ENCODE measurements around the gene CYFIP1.
"Not testable (repeated sequence)": the region's sequence is repeated elsewhere in the genome, so short reads cannot be mapped to it uniquely, and the experiment has no call there.

CYFIP1 gene

DNA sequence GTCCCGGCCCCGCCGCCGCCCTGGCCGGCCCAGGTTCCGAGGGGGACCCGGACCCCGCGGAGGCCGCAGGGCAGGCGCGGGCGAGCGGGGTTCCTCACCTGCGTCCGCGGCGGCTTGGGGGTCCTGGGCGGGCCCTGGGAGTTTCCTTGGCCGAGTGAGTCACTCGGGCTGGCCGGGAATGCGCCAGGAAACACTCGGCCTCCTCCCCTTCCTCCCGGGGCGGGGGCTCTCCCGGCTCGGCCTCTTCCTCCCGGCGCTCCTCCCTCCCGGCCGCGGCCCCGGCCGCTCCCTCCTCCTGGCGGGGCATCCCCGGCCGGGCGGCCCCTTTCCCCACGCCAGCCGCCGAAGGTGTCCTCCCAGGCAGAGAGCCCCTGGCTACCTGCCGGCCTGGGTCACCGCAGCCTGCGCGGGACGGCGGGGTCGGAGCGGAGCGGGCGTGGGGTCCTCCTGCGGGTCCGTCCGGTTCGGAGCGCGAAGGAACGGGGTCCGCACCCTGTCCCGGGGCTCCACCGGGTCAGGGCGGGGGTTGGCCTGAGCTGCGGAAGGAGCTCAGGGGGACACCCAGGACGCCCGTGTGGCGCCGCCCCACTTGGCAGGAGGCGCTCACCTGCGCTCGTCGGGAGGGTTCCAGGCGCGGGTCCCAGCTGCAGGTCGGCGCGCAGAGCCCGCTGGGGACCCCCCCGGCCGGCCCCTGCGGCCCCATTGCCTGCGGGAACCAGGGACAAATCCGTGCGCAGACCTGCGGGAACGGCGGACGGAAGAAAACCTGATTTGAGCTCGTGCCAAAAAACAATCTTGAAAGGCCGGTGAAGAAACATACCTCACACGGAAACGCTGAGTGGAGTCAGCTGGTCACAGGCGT is at the start of gene CYFIP1:
TSS of gene CYFIP1 (minus strand) at position 180 of the 862 bp plus-strand sequence. CDS start 33,083 bp downstream, outside the sequence.
- DNase-seq: peak in 1 of 6 experiments; percentile 1

DNA sequence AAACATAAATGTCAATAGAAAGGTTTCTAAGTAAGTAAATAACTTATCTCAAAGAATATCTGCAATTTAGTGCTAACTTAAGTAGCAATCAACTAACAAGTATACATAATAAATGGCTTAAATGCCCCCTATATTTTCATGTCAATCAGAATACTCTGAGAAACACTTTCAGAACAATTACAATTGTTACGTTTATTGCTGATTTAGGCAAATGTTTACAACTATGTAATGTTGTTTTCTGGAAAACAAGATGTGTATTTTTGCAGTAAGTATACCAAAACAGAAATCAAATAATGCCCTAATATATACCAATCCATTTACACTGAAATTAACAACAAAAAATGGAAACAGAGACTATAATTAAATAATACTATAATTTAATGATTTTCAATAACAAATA is 46.0 kb upstream of the CYFIP1 start:
- DNase-seq: no peak

DNA sequence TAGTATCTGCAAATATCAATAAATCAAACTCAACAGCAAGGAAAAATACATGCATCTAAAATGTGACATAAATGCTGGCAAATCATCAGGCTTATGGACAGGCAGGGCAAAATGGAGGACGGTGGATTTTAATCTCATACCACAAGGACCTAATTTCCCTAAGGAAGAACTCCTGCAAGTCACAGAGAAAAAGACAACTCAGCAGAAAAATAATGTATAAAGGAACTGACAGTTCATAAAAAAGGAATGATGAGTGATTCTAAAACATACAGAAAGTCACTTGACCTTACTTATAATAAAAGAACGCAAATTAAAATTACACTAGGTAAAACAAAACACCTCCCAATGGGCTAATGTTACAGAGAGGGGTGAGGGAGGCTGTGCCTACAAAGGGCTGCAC is 42.0 kb upstream of the CYFIP1 start:
- no peak for DNase-seq

DNA sequence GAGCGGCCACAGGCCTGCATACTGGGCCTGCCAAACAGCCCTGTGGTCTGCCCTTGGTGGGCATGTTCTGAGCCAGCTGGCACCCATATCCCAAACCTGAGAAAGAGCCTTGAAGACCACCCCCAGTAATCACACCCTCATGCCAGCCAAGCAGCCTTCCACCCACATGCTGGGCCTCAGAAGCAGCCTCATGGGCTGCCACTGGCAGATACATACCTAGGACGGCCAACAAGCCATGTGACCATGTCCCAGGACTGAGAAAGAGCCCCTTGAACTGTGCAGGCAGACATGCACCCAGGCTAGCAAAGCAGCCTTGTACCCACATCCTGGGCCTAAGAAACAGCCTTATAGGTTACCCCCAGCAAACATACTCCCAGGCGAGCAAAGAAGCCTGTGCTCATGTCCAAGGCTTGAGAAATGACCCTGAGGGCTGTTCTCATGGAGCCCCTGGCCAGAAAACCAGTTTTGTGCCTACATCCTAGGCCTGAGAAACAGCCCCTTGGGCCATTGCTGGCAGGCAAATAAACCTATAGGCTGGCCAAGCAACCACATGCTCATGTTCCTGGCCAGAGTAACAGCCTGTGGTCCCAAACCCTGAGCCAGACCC is 34.3 kb upstream of the CYFIP1 start:
- DNase-seq: no peak

GRCh38 chr15:23013681-23014080 is 33.5 kb upstream of the CYFIP1 start:
- DNase-seq: no peak

GRCh38 chr15:23012616-23013015 is 32.4 kb upstream of the CYFIP1 start:
- DNase-seq: not testable (repeated sequence)

DNA sequence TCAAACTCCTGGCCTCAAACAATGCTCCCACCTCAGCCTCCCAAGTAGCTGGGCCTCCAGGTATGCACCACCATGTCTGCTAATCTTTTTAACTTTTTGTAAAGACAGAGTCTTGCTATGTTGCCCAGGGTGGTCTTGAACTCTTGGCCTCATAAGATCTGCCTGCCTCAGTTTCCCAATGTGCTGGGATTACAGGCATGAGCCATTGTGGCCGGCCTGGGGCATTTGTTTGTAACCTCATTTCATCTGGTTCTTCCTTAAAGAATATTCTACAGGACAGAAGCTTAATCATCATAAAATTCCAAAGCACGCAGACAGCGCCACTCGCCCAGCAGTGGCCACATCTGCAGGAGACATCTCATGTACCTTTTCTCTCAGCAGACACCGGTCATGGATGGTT is 23.6 kb upstream of the CYFIP1 start:
- no peak for DNase-seq

- no peak for DNase-seq
Observed at GRCh38 chr15:23002920-23003319, 22.8 kb upstream of the CYFIP1 start.

- DNase-seq: no peak
Observed at GRCh38 chr15:22995795-22996194, 15.6 kb upstream of the CYFIP1 start.

- DNase-seq: no peak
Observed at GRCh38 chr15:22992024-22992326, 11.8 kb upstream of the CYFIP1 start.

- no peak for DNase-seq
Observed at GRCh38 chr15:22989576-22990477, 9.7 kb upstream of the CYFIP1 start.

- no peak for DNase-seq
Observed at GRCh38 chr15:22988811-22989210, 8.6 kb upstream of the CYFIP1 start.

DNA sequence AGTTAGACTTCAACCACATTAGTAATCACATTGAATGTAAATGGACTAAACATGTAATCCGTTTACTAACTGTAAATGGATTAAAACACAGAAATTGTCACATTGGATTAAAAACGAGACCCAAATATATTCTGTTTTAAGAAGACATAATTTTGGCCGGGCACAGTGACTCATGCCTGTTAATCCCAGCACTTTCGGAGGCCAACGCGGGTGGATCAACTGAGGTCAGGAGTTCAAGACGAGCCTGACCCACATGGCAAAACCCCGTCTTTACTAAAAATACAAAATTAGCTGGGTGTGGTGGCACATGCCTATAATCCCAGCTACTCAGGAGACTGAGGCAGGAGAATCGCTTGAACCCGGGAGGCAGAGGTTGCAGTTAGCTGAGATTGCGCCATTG is 1.8 kb upstream of the CYFIP1 start:
- not testable (repeated sequence) for DNase-seq

DNA sequence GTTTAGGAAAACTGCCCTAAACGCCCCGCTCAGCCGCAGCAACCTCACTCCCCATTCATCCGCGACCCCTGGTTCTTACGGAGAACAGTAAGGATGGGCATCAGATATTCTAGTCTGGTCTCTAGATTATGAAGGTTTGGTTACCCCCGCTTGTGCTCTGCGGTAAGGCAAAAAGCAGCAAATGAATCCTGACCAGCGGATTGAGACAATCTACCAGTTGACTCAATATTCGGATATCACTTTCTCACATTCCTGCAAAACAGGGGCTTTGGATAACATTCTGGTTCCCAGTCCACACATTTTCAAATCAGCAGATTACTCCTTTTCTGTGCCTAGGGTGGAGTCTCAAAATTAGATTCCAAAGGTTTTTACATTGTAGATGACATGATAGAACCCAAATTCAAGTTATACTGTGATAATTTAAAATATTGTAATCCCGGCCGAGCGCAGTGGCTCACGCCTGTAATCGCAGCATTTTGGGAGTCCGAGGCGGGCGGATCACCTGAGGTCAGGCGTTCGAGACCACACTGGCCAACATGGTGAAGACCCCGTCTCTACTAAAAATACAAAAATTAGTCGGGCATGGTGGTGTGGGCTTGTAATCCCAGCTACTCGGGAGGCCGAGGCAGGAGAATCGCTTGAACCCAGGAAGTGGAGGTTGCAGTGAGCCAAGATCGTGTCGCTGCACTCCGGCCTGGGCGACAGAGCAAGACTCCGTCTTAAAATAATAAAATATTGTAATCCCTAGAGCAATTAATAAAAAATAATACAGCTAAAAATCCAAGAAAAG is 1.1 kb upstream of the CYFIP1 start:
- no peak for DNase-seq

GRCh38 chr15:22979238-22980188 is 655 bp downstream of the CYFIP1 start:
- peak in 2 of 6 experiments; percentile 18 to 19 for DNase-seq

DNA sequence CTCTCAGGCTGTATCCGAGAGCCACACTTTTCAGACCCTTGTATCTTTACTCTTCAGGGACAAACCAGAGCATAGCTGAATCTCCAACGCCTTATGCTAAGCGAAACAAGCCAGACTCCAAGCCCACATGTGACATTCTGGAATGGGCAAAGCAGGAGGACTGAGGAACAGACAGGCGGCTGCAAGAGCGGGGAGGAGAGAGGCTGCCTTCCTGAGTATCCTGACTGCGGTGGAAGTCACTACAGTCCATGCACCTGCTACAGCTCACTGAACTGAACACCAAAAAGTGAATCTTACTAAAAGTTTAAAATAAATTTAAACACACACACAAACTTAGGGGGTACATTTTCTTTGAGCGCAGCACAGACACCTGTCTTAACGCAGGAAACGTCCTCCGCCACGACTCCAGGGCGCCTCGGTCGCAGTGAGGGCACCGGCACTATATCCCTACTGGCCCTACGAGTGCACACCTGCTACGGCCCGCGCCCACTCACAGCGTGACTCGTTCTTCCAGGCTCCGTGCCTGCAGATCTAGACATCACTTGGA is 1.4 kb downstream of the CYFIP1 start:
- no peak for DNase-seq

DNA sequence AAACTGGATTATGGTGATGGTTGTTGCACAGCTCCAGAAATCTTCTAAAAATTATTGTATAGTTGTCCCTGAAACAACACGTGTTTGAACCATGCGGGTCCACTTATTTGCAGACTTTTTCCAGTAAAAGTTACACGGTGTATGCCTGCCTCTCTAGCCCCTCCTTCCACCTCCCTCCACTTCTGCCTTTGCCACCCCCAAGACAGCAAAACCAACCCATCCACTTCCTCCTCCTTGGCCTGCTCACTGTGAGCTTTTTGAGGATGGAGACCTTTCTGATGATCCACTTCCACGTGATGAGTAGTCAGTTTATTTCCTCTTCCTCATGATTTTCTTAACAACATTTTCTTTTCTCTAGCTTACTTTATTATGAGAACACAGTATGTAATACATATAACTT is 5.4 kb downstream of the CYFIP1 start:
- no peak for DNase-seq

GRCh38 chr15:22973987-22974386 is 6.2 kb downstream of the CYFIP1 start:
- DNase-seq: no peak

GRCh38 chr15:22973286-22973685 is 6.9 kb downstream of the CYFIP1 start:
- no peak for DNase-seq

DNA sequence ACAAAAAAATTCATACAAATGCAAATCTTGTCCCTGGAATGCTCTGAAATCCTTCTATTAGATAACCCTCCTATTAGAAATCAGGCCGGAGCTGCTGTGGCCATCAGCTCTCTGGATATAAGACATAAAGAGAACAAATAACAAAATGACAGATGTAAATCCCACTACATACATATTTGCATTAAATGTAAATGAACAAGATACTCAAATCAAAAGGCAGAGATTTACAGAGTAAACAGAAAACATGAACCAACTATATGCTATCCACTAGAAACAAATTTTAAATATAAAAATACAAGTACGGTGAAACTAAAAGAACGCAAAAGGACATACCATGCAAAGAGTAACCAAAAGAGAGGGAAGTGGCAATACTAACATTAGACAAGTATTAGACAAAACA is 10.7 kb downstream of the CYFIP1 start:
- DNase-seq: no peak

DNA sequence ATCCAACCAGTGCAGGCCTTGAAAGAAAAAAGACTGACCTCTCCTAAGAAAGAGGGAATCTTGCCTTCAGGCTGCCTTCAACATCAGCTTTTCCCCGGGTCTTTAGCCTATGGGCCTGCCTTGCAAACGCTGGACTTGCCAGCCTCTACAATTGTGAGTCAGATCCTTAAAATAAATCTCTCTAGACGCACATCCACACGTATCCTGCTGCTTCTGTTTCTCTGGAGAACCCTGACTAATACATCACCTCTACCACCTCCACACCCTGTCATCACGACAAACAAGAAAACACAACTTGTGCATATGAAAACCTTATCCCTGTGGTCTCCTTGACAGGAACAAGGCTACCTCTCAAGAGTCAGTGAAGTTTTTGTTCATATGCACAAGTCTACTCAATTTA is 11.8 kb downstream of the CYFIP1 start:
- DNase-seq: no peak

All from stimulated activated naive CD4-positive, alpha-beta T cell (primary cell).